ENCODE results near the gene AIMP2.

AIMP2 gene

GRCh38 chr7:6026011-6026819, 17.1 kb downstream of the AIMP2 start:
- Histone ChIP-seq H3K4me3 (ENCODE audit: low read length in 2 of 2) (peak overlapping the region; percentile 48 to 56), H3K9me3 (ENCODE audit: control insufficient read depth in 2 of 2, low read length in 2 of 2) (no peaks in the 10 kb centered on the region), H3K9ac (ENCODE audit: low read depth in 1 of 2, low read length in 2 of 2) (peak overlapping the region; percentile 41 to 58), H3K27me3 (ENCODE audit: control insufficient read depth in 2 of 2, insufficient read depth in 2 of 2, low read length in 2 of 2) (no peaks in the 10 kb centered on the region), H3K36me3 (ENCODE audit: control insufficient read depth in 2 of 2, insufficient read depth in 2 of 2, low read length in 2 of 2) (peaks cover 40 to 72% of the 10 kb centered on the region in 2 donors), H3K27ac (ENCODE audit: low read depth in 2 of 2, low read length in 2 of 2) (peak overlapping the region; percentile 84 to 88), H3K4me1 (ENCODE audit: control insufficient read depth in 2 of 2, insufficient read depth in 2 of 2, low read length in 2 of 2) (peaks cover 13 to 46% of the 10 kb centered on the region in 2 donors)

DNA sequence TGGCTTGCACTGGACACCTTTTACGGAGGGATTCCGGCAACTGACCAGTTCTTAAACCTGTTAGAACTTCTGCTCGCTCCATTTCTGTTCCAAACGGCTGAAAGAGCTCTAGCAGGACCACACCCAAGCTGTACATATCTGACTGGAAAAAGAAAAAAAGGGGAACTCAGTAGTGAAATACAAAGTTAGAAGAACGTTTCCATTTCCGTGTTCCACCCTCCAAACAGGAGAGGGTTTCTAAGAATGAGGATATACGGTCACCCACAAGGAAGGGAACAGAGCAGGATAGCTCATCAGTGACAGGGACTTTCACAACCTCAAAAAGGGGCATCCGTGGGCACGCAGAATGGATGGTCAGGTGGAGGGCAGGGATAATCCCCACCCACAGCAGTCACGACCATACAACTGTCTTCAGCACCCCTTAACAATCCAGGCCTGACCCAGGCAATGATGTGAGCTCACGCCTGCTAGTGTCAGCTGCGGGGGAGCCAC, 17.8 kb downstream of the AIMP2 start:
- Histone ChIP-seq H3K4me1 (ENCODE audit: control insufficient read depth in 2 of 2, insufficient read depth in 2 of 2, low read length in 2 of 2) (peaks cover 13 to 46% of the 10 kb centered on the region in 2 donors), H3K27ac (ENCODE audit: low read depth in 2 of 2, low read length in 2 of 2) (peak overlapping the region; percentile 84 to 88), H3K9me3 (ENCODE audit: control insufficient read depth in 2 of 2, low read length in 2 of 2) (no peaks in the 10 kb centered on the region), H3K9ac (ENCODE audit: low read depth in 1 of 2, low read length in 2 of 2) (peak overlapping the region; percentile 35 to 58), H3K4me3 (ENCODE audit: low read length in 2 of 2) (peak overlapping the region; percentile 41 to 56), H3K36me3 (ENCODE audit: control insufficient read depth in 2 of 2, insufficient read depth in 2 of 2, low read length in 2 of 2) (peaks cover 37 to 66% of the 10 kb centered on the region in 2 donors), H3K27me3 (ENCODE audit: control insufficient read depth in 2 of 2, insufficient read depth in 2 of 2, low read length in 2 of 2) (no peaks in the 10 kb centered on the region)

- peaks cover 31 to 61% of the 10 kb centered on the region in 2 donors for H3K36me3 ChIP-seq (ENCODE audit: control insufficient read depth in 2 of 2, insufficient read depth in 2 of 2, low read length in 2 of 2)
- H3K4me1 ChIP-seq (ENCODE audit: control insufficient read depth in 2 of 2, insufficient read depth in 2 of 2, low read length in 2 of 2) = peaks cover 13 to 46% of the 10 kb centered on the region in 2 donors
- H3K9ac ChIP-seq (ENCODE audit: low read depth in 1 of 2, low read length in 2 of 2) = no peak overlapping the region
- no peak overlapping the region for H3K4me3 ChIP-seq (ENCODE audit: low read length in 2 of 2)
- H3K27me3 ChIP-seq (ENCODE audit: control insufficient read depth in 2 of 2, insufficient read depth in 2 of 2, low read length in 2 of 2) = no peaks in the 10 kb centered on the region
- no peaks in the 10 kb centered on the region for H3K9me3 ChIP-seq (ENCODE audit: control insufficient read depth in 2 of 2, low read length in 2 of 2)
- H3K27ac ChIP-seq (ENCODE audit: low read depth in 2 of 2, low read length in 2 of 2) = peak overlapping the region in 1 of 2 donors; percentile 88
Measured at GRCh38 chr7:6027806-6028365, 18.8 kb downstream of the AIMP2 start.

DNA sequence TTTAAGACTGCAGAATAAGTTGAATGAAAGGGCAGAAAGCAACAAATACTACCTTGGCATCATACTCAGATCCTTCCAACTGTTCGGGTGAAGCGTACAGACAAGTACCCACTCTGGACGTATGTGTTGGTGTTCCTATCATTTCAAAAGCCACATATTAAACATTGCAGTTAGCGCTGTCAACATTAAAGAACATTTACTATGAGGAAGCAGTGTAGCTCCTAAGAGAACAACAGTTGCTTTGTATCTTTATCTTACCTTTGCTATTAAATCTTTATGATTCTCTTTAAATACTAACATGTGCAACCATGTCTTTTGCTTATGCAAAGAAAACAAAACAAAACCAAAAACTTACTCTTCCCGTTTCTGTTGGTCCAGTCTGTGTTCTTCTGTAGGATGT, 19.5 kb downstream of the AIMP2 start:
- H3K36me3 ChIP-seq (ENCODE audit: control insufficient read depth in 2 of 2, insufficient read depth in 2 of 2, low read length in 2 of 2) = peaks cover 24 to 58% of the 10 kb centered on the region in 2 donors
- peak overlapping the region in 1 of 2 donors; percentile 51 for H3K27ac ChIP-seq (ENCODE audit: low read depth in 2 of 2, low read length in 2 of 2)
- no peak overlapping the region for H3K4me3 ChIP-seq (ENCODE audit: low read length in 2 of 2)

GRCh38 chr7:6030988-6031387, 21.9 kb downstream of the AIMP2 start, which contains the start of gene ANKRD61:
ANKRD61 (plus strand) TSS chr7:6031376; CDS start chr7:6031376, 0 bp downstream.
- no peak within 1 kb of the TSS for H3K27ac ChIP-seq (ENCODE audit: low read depth in 2 of 2, low read length in 2 of 2)
- H3K4me3 ChIP-seq (ENCODE audit: low read length in 2 of 2) = no peak within 1 kb of the TSS
- H3K27me3 ChIP-seq (ENCODE audit: control insufficient read depth in 2 of 2, insufficient read depth in 2 of 2, low read length in 2 of 2) = no peaks in the 10 kb centered on the region
- no peak within 1 kb of the TSS for H3K9ac ChIP-seq (ENCODE audit: low read depth in 1 of 2, low read length in 2 of 2)
- H3K4me1 ChIP-seq (ENCODE audit: control insufficient read depth in 2 of 2, insufficient read depth in 2 of 2, low read length in 2 of 2) = peaks cover 11 to 28% of the 10 kb centered on the region in 2 donors
- peaks cover 26 to 62% of the 10 kb centered on the region in 2 donors for H3K36me3 ChIP-seq (ENCODE audit: control insufficient read depth in 2 of 2, insufficient read depth in 2 of 2, low read length in 2 of 2)
- no peaks in the 10 kb centered on the region for H3K9me3 ChIP-seq (ENCODE audit: control insufficient read depth in 2 of 2, low read length in 2 of 2)

More for the DNA sequence above, 19.5 kb downstream of the AIMP2 start:
- H3K27me3 ChIP-seq (ENCODE audit: control insufficient read depth in 2 of 2, insufficient read depth in 2 of 2, low read length in 2 of 2) = no peaks in the 10 kb centered on the region
- no peak overlapping the region for H3K9ac ChIP-seq (ENCODE audit: low read depth in 1 of 2, low read length in 2 of 2)
- peaks cover 13 to 46% of the 10 kb centered on the region in 2 donors for H3K4me1 ChIP-seq (ENCODE audit: control insufficient read depth in 2 of 2, insufficient read depth in 2 of 2, low read length in 2 of 2)
- no peaks in the 10 kb centered on the region for H3K9me3 ChIP-seq (ENCODE audit: control insufficient read depth in 2 of 2, low read length in 2 of 2)

DNA sequence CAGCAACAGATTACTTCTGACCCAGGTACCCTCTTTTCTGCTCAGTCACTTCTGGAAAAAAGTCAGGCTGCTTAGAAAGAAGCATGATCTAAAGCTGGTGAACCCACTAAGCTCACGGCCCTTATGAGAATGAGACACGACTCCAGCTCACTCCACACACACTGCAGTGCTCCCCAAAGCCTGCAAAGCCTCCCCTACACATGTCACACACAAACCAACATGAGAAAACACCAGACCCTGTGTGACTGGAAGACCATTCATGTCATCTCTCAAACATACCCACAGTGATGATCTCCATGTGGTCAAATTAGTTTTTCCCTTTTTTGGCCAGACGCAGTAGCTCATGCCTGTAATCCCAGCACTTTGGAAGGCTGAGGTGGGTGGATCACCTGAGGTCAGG, 22.5 kb downstream of the AIMP2 start:
- H3K36me3 ChIP-seq (ENCODE audit: control insufficient read depth in 2 of 2, insufficient read depth in 2 of 2, low read length in 2 of 2) = peaks cover 32 to 65% of the 10 kb centered on the region in 2 donors
- H3K27ac ChIP-seq (ENCODE audit: low read depth in 2 of 2, low read length in 2 of 2) = no peak overlapping the region
- peaks cover 6 to 22% of the 10 kb centered on the region in 2 donors for H3K4me1 ChIP-seq (ENCODE audit: control insufficient read depth in 2 of 2, insufficient read depth in 2 of 2, low read length in 2 of 2)
- H3K4me3 ChIP-seq (ENCODE audit: low read length in 2 of 2) = no peak overlapping the region
- no peaks in the 10 kb centered on the region for H3K27me3 ChIP-seq (ENCODE audit: control insufficient read depth in 2 of 2, insufficient read depth in 2 of 2, low read length in 2 of 2)
- H3K9ac ChIP-seq (ENCODE audit: low read depth in 1 of 2, low read length in 2 of 2) = no peak overlapping the region
- no peaks in the 10 kb centered on the region for H3K9me3 ChIP-seq (ENCODE audit: control insufficient read depth in 2 of 2, low read length in 2 of 2)

- no peaks in the 10 kb centered on the region for H3K9me3 ChIP-seq (ENCODE audit: control insufficient read depth in 2 of 2, low read length in 2 of 2)
- no peak overlapping the region for H3K4me3 ChIP-seq (ENCODE audit: low read length in 2 of 2)
- H3K27ac ChIP-seq (ENCODE audit: low read depth in 2 of 2, low read length in 2 of 2) = no peak overlapping the region
- peaks cover under 1 to 16% of the 10 kb centered on the region in 2 donors for H3K4me1 ChIP-seq (ENCODE audit: control insufficient read depth in 2 of 2, insufficient read depth in 2 of 2, low read length in 2 of 2)
- H3K9ac ChIP-seq (ENCODE audit: low read depth in 1 of 2, low read length in 2 of 2) = no peak overlapping the region
- no peaks in the 10 kb centered on the region for H3K27me3 ChIP-seq (ENCODE audit: control insufficient read depth in 2 of 2, insufficient read depth in 2 of 2, low read length in 2 of 2)
- peaks cover 35 to 62% of the 10 kb centered on the region in 2 donors for H3K36me3 ChIP-seq (ENCODE audit: control insufficient read depth in 2 of 2, insufficient read depth in 2 of 2, low read length in 2 of 2)
Measured at GRCh38 chr7:6032167-6032566, 23.1 kb downstream of the AIMP2 start.

DNA sequence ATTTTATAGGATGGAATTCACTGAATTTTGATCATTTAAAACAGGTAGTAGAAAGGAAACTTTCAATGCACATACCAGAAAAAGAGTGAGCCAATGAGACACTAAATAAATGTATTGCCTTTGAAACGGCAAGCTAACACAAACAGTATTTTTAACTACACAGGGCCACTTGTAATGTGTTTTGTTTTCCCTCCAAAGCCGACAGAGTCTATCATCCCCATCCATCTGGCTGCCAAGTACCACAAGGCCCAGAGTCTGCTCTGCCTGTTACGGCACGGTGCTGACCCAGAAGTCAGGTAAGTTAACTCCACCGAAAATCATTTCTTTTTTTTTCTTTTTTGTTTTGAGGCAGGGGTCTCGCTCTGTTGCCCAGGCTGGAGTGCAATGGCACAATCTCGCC, 23.6 kb downstream of the AIMP2 start:
- Histone ChIP-seq H3K27ac (ENCODE audit: low read depth in 2 of 2, low read length in 2 of 2) (no peak overlapping the region), H3K27me3 (ENCODE audit: control insufficient read depth in 2 of 2, insufficient read depth in 2 of 2, low read length in 2 of 2) (no peaks in the 10 kb centered on the region), H3K4me1 (ENCODE audit: control insufficient read depth in 2 of 2, insufficient read depth in 2 of 2, low read length in 2 of 2) (peaks cover 0 to 14% of the 10 kb centered on the region in 2 donors), H3K9ac (ENCODE audit: low read depth in 1 of 2, low read length in 2 of 2) (no peak overlapping the region), H3K9me3 (ENCODE audit: control insufficient read depth in 2 of 2, low read length in 2 of 2) (no peaks in the 10 kb centered on the region), H3K4me3 (ENCODE audit: low read length in 2 of 2) (no peak overlapping the region), H3K36me3 (ENCODE audit: control insufficient read depth in 2 of 2, insufficient read depth in 2 of 2, low read length in 2 of 2) (peaks cover 37 to 62% of the 10 kb centered on the region in 2 donors)

- H3K9ac ChIP-seq (ENCODE audit: low read depth in 1 of 2, low read length in 2 of 2) = no peak overlapping the region
- no peaks in the 10 kb centered on the region for H3K4me1 ChIP-seq (ENCODE audit: control insufficient read depth in 2 of 2, insufficient read depth in 2 of 2, low read length in 2 of 2)
- H3K9me3 ChIP-seq (ENCODE audit: control insufficient read depth in 2 of 2, low read length in 2 of 2) = no peaks in the 10 kb centered on the region
- no peaks in the 10 kb centered on the region for H3K27me3 ChIP-seq (ENCODE audit: control insufficient read depth in 2 of 2, insufficient read depth in 2 of 2, low read length in 2 of 2)
- H3K36me3 ChIP-seq (ENCODE audit: control insufficient read depth in 2 of 2, insufficient read depth in 2 of 2, low read length in 2 of 2) = peaks cover 46 to 56% of the 10 kb centered on the region in 2 donors
- H3K4me3 ChIP-seq (ENCODE audit: low read length in 2 of 2) = no peak overlapping the region
- no peak overlapping the region for H3K27ac ChIP-seq (ENCODE audit: low read depth in 2 of 2, low read length in 2 of 2)
Measured at GRCh38 chr7:6035165-6035564, 26.1 kb downstream of the AIMP2 start.

DNA sequence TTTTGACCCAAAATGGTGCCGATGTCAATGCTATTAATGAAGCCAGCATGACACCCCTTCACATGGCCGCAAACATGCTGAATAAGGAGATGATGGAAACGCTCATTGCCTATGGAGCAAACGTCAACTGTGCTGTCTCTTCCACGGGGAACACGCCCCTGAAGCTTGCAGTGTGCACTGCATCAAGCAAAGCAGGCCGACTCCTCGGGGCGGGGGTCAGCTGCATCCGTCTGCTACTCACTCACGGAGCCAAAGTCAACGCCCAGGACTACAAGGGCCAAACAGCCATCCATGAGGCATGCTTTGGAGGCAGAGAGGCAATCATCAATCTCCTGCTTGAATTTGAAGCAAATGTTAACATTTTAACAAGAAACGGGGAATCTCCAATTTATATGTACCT, 26.6 kb downstream of the AIMP2 start:
- Histone ChIP-seq H3K4me1 (ENCODE audit: control insufficient read depth in 2 of 2, insufficient read depth in 2 of 2, low read length in 2 of 2) (no peaks in the 10 kb centered on the region), H3K9me3 (ENCODE audit: control insufficient read depth in 2 of 2, low read length in 2 of 2) (no peaks in the 10 kb centered on the region), H3K27me3 (ENCODE audit: control insufficient read depth in 2 of 2, insufficient read depth in 2 of 2, low read length in 2 of 2) (no peaks in the 10 kb centered on the region), H3K36me3 (ENCODE audit: control insufficient read depth in 2 of 2, insufficient read depth in 2 of 2, low read length in 2 of 2) (peaks cover 49 to 58% of the 10 kb centered on the region in 2 donors), H3K9ac (ENCODE audit: low read depth in 1 of 2, low read length in 2 of 2) (no peak overlapping the region), H3K4me3 (ENCODE audit: low read length in 2 of 2) (no peak overlapping the region), H3K27ac (ENCODE audit: low read depth in 2 of 2, low read length in 2 of 2) (no peak overlapping the region)

Data from mucosa of rectum (tissue), 2 donors.